C4-2B (cell line): ENCODE data around the gene OTOP2.

Experiments used
- ZFX ChIP-seq: fragments of 450-650 bp; IDR thresholded peaks from 2 replicates; pipeline ENCODE4 v1.6.1; 2017
- TF ChIP-seq, protein P1 (sequence below): fragments of 450-650 bp; conservative IDR thresholded peaks from 2 replicates; pipeline ENCODE4 v1.5.1; 2017; ENCODE audit warnings: mild to moderate bottlenecking

DNA sequence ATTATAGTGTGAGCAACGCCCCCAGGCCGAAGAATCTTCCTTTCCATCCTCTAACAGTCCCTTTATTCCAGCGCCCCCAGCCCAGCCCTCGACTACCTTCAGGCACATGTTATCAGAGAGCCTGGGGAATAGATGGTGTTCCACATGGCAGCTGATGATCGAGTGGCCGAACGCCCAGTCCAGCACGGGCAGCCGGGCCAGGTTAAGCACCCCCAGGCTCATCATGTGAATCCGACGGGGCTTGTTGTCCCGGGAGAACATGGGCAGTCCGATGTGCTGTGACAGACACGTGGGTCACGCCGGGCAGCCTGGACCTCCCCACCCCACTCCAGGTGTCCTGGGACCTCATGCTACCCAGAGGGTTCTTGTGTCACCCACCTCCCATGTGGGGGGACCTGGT is 44.8 kb upstream of the OTOP2 start:
- TF ChIP-seq, protein P1, sequence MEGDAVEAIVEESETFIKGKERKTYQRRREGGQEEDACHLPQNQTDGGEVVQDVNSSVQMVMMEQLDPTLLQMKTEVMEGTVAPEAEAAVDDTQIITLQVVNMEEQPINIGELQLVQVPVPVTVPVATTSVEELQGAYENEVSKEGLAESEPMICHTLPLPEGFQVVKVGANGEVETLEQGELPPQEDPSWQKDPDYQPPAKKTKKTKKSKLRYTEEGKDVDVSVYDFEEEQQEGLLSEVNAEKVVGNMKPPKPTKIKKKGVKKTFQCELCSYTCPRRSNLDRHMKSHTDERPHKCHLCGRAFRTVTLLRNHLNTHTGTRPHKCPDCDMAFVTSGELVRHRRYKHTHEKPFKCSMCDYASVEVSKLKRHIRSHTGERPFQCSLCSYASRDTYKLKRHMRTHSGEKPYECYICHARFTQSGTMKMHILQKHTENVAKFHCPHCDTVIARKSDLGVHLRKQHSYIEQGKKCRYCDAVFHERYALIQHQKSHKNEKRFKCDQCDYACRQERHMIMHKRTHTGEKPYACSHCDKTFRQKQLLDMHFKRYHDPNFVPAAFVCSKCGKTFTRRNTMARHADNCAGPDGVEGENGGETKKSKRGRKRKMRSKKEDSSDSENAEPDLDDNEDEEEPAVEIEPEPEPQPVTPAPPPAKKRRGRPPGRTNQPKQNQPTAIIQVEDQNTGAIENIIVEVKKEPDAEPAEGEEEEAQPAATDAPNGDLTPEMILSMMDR = no peak
- TF ChIP-seq ZFX = no peak
